ENCODE measurements around the gene GDNF. TPM values are rescaled to one million over a fixed set of nuclear protein-coding genes. Genes with fewer than 3 reads are reported as not detected.
A peak's percentile ranks its signal among the peaks of the same experiment; 100 is the strongest.

GDNF gene
- total RNA-seq, 1 experiment from 2014 or later: 0.85 TPM

- Histone ChIP-seq H3K27me3 (ENCODE audit: insufficient read depth, low read depth) (no peaks in the 10 kb centered on the region), H3K9me3 (ENCODE audit: insufficient read depth, low read depth) (peaks cover 11% of the 10 kb centered on the region), H3K4me3 (no peak overlapping the region), H4K20me1 (ENCODE audit: insufficient read depth) (no peaks in the 10 kb centered on the region), H3K79me2 (ENCODE audit: low read depth) (no peaks in the 10 kb centered on the region), H2AFZ (no peak overlapping the region), H3K27ac (peak overlapping the region; percentile 20; the same call in 1 of the 2 replicates), H3K9me2 (ENCODE audit: insufficient read depth) (no peaks in the 10 kb centered on the region), H3F3A (ENCODE audit: insufficient read depth, low read depth) (peaks cover 17% of the 10 kb centered on the region; the same call in 1 of the 2 replicates), H3K36me3 (ENCODE audit: low read depth) (no peaks in the 10 kb centered on the region), H3K4me2 (peak overlapping the region; percentile 52), H3K4me1 (replicated peaks; ENCODE audit: insufficient read depth) (peaks cover 26% of the 10 kb centered on the region)
- ChIA-PET POLR2A (ENCODE audit: unreplicated experiment) (interaction anchor here (0.5 kb wide), 1 partner anchor 570 kb away, joined by 3 read pairs; no protein-coding TSS in a partner anchor), CTCF (no interaction called here)
- no peak for DNase-seq
- TF ChIP-seq EZH2 (IDR thresholded peaks at IDR 0.05; ENCODE audit: low read depth): no peak
- TF ChIP-seq, protein P1, sequence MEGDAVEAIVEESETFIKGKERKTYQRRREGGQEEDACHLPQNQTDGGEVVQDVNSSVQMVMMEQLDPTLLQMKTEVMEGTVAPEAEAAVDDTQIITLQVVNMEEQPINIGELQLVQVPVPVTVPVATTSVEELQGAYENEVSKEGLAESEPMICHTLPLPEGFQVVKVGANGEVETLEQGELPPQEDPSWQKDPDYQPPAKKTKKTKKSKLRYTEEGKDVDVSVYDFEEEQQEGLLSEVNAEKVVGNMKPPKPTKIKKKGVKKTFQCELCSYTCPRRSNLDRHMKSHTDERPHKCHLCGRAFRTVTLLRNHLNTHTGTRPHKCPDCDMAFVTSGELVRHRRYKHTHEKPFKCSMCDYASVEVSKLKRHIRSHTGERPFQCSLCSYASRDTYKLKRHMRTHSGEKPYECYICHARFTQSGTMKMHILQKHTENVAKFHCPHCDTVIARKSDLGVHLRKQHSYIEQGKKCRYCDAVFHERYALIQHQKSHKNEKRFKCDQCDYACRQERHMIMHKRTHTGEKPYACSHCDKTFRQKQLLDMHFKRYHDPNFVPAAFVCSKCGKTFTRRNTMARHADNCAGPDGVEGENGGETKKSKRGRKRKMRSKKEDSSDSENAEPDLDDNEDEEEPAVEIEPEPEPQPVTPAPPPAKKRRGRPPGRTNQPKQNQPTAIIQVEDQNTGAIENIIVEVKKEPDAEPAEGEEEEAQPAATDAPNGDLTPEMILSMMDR (conservative IDR thresholded peaks at IDR 0.05): no peak
- BruUV-seq (replicated peaks): TSS peak; percentile 69
- intact Hi-C loops (cut with micrococcal nuclease; ENCODE audit: unreplicated experiment): loop anchor here (1.0 to 10.0 kb wide), 4 partner anchors 44 to 424 kb away; no protein-coding TSS in a partner anchor
These were observed 68.6 kb downstream of the GDNF start for GRCh38 chr5:37771203-37771611.

GRCh38 chr5:37770786-37771185, 69.1 kb downstream of the GDNF start:
- H3F3A ChIP-seq (ENCODE audit: insufficient read depth, low read depth): peaks cover 17% of the 10 kb centered on the region; the same call in 1 of the 2 replicates
- ChIA-PET POLR2A (ENCODE audit: unreplicated experiment) (no interaction called here), CTCF (no interaction called here)
- no peaks in the 10 kb centered on the region for H3K79me2 ChIP-seq (ENCODE audit: low read depth)
- BruUV-seq (replicated peaks): no TSS peak
- peaks cover 26% of the 10 kb centered on the region for H3K4me1 ChIP-seq (replicated peaks; ENCODE audit: insufficient read depth)
- peak overlapping the region; percentile 20; the same call in 1 of the 2 replicates for H3K27ac ChIP-seq
- DNase-seq: no peak
- no peak overlapping the region for H2AFZ ChIP-seq
- H3K27me3 ChIP-seq (ENCODE audit: insufficient read depth, low read depth): no peaks in the 10 kb centered on the region
- H3K9me3 ChIP-seq (ENCODE audit: insufficient read depth, low read depth): peaks cover 11% of the 10 kb centered on the region
- H3K36me3 ChIP-seq (ENCODE audit: low read depth): no peaks in the 10 kb centered on the region
- peak overlapping the region; percentile 52 for H3K4me2 ChIP-seq
- no peaks in the 10 kb centered on the region for H4K20me1 ChIP-seq (ENCODE audit: insufficient read depth)
- intact Hi-C loops (cut with micrococcal nuclease; ENCODE audit: unreplicated experiment): loop anchor here (1.0 to 10.0 kb wide), 4 partner anchors 44 to 424 kb away; no protein-coding TSS in a partner anchor
- no peak overlapping the region for H3K4me3 ChIP-seq
- TF ChIP-seq, protein P1 (conservative IDR thresholded peaks at IDR 0.05): no peak
- no peak for TF ChIP-seq EZH2 (IDR thresholded peaks at IDR 0.05; ENCODE audit: low read depth)
- no peaks in the 10 kb centered on the region for H3K9me2 ChIP-seq (ENCODE audit: insufficient read depth)

DNA sequence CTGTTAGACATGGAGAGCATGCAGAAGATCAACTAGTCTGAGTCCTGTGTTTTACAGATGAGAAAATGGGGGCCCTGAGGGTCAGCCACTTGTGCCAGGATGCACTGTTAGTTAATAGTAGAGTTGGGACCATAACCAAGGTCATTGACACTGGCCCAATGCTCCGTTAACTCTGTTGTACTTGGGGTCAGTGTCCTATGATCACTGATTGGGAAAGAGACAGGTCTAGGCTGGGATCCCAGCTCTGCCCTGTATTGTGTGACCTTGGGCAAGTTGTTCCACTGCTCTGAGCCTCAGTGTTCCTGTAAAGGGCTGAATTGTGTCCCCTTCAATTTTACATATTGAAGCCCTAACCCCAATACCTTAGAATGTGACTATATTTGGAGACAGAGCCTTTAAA, 70.0 kb downstream of the GDNF start:
- CTCF ChIA-PET: interaction anchor here (0.6 kb wide), 1 partner anchor 47 kb away, joined by 4 read pairs; no protein-coding TSS in a partner anchor
- no TSS peak for BruUV-seq (replicated peaks)
- H3K9me3 ChIP-seq (ENCODE audit: insufficient read depth, low read depth): peaks cover 7% of the 10 kb centered on the region

More for the DNA sequence above, 70.0 kb downstream of the GDNF start:
- H3K4me2 ChIP-seq: no peak overlapping the region
- intact Hi-C loops (cut with micrococcal nuclease; ENCODE audit: unreplicated experiment): loop anchor here (2.0 to 10.0 kb wide), 2 partner anchors 45 to 425 kb away; no protein-coding TSS in a partner anchor
- no peaks in the 10 kb centered on the region for H3K27me3 ChIP-seq (ENCODE audit: insufficient read depth, low read depth)
- H3K4me1 ChIP-seq (replicated peaks; ENCODE audit: insufficient read depth): peaks cover 26% of the 10 kb centered on the region
- H3K36me3 ChIP-seq (ENCODE audit: low read depth): no peaks in the 10 kb centered on the region
- H3F3A ChIP-seq (ENCODE audit: insufficient read depth, low read depth): peaks cover 17% of the 10 kb centered on the region; the same call in 1 of the 2 replicates
- no peak overlapping the region for H3K4me3 ChIP-seq
- H3K79me2 ChIP-seq (ENCODE audit: low read depth): no peaks in the 10 kb centered on the region
- no peaks in the 10 kb centered on the region for H4K20me1 ChIP-seq (ENCODE audit: insufficient read depth)
- DNase-seq: no peak
- TF ChIP-seq, protein P1 (conservative IDR thresholded peaks at IDR 0.05): no peak
- TF ChIP-seq EZH2 (IDR thresholded peaks at IDR 0.05; ENCODE audit: low read depth): no peak
- no peak overlapping the region for H3K27ac ChIP-seq
- H3K9me2 ChIP-seq (ENCODE audit: insufficient read depth): no peaks in the 10 kb centered on the region
- POLR2A ChIA-PET (ENCODE audit: unreplicated experiment): no interaction called here
- no peak overlapping the region for H2AFZ ChIP-seq
